Measurements from ENCODE around the gene ELANE.

ELANE gene

GRCh38 chr19:811506-812048, 40.5 kb upstream of the ELANE start:
- no peak overlapping the region for H3K4me3 ChIP-seq (ENCODE audit: low read depth, low read length)
- TF ChIP-seq CTCF (IDR thresholded peaks at IDR 0.05; ENCODE audit: borderline replicate concordance, insufficient read depth, low read depth, low read length), result no peak

GRCh38 chr19:812049-812746, 39.9 kb upstream of the ELANE start:
- H3K4me3 ChIP-seq (ENCODE audit: low read depth, low read length), result no peak overlapping the region
- TF ChIP-seq CTCF (IDR thresholded peaks at IDR 0.05; ENCODE audit: borderline replicate concordance, insufficient read depth, low read depth, low read length), result no peak

GRCh38 chr19:812747-813218, 39.3 kb upstream of the ELANE start:
- TF ChIP-seq CTCF (IDR thresholded peaks at IDR 0.05; ENCODE audit: borderline replicate concordance, insufficient read depth, low read depth, low read length), result no peak
- H3K4me3 ChIP-seq (ENCODE audit: low read depth, low read length), result no peak overlapping the region

GRCh38 chr19:813219-814151, 38.6 kb upstream of the ELANE start:
- no peak overlapping the region for H3K4me3 ChIP-seq (ENCODE audit: low read depth, low read length)
- no peak for TF ChIP-seq CTCF (IDR thresholded peaks at IDR 0.05; ENCODE audit: borderline replicate concordance, insufficient read depth, low read depth, low read length)

GRCh38 chr19:814152-815078, 37.7 kb upstream of the ELANE start:
- no peak overlapping the region for H3K4me3 ChIP-seq (ENCODE audit: low read depth, low read length)
- TF ChIP-seq CTCF (IDR thresholded peaks at IDR 0.05; ENCODE audit: borderline replicate concordance, insufficient read depth, low read depth, low read length), result no peak

- no peak for TF ChIP-seq CTCF (IDR thresholded peaks at IDR 0.05; ENCODE audit: borderline replicate concordance, insufficient read depth, low read depth, low read length)
- H3K4me3 ChIP-seq (ENCODE audit: low read depth, low read length), result no peak overlapping the region
Measured at GRCh38 chr19:815079-815774, 36.9 kb upstream of the ELANE start.
